Lung (tissue), 12 donors: ENCODE results near the gene MAP3K10. TPM values are rescaled to one million over a fixed set of nuclear protein-coding genes. Genes with fewer than 3 reads are reported as not detected.

ENCODE experiments used
- ATAC-seq: fragments of 200-7000 bp; cut with Tn5 transposase; one replicate; pipeline ENCODE4 v1.9.1; 2020; ENCODE audit warnings: moderate number of reproducible peaks; ENCODE audit not compliant: insufficient read depth, low FRiP score
- DNase-seq, 3 donors: peaks; one replicate each; pipeline ENCODE4 v3.0.0-alpha.2; 2013 to 2017
- H3K27ac ChIP-seq, 2 donors: one replicate each; pipeline ENCODE4 v1.5.1; 2013; ENCODE audit warnings: mild to moderate bottlenecking in 2 of 2, moderate library complexity in 2 of 2, control low read depth in 1 of 2, inconsistent platforms in 1 of 2, low read depth in 1 of 2, low read length in 1 of 2
- H3K27me3 ChIP-seq, 3 donors: one replicate each; pipeline ENCODE4 v1.5.1; 2013; ENCODE audit warnings: low read length in 2 of 3; ENCODE audit not compliant: control insufficient read depth in 3 of 3, insufficient read depth in 3 of 3
- H3K36me3 ChIP-seq, 4 donors: one replicate each; pipeline ENCODE4 v1.5.1; 2013; ENCODE audit warnings: low read length in 4 of 4, mild to moderate bottlenecking in 1 of 4, moderate library complexity in 1 of 4; ENCODE audit not compliant: control insufficient read depth in 4 of 4, insufficient read depth in 4 of 4
- H3K4me1 ChIP-seq, 5 donors: one replicate each; pipeline ENCODE4 v1.5.1; 2013; ENCODE audit warnings: low read length in 5 of 5, mild to moderate bottlenecking in 2 of 5, moderate library complexity in 1 of 5; ENCODE audit not compliant: control insufficient read depth in 5 of 5, insufficient read depth in 5 of 5
- H3K4me3 ChIP-seq: one replicate; pipeline ENCODE4 v1.5.1; 2013; ENCODE audit warnings: mild to moderate bottlenecking, control low read depth, moderate library complexity
- H3K9ac ChIP-seq, 2 donors: one replicate each; pipeline ENCODE4 v1.5.1; 2013; ENCODE audit warnings: low read length in 2 of 2, control low read depth in 1 of 2; ENCODE audit not compliant: insufficient read depth in 1 of 2
- H3K9me3 ChIP-seq, 4 donors: one replicate each; pipeline ENCODE4 v1.5.1; 2013; ENCODE audit warnings: low read length in 3 of 4, mild to moderate bottlenecking in 1 of 4, moderate library complexity in 1 of 4; ENCODE audit not compliant: control insufficient read depth in 4 of 4, insufficient read depth in 3 of 4
- CTCF ChIP-seq: IDR thresholded peaks from 2 replicates; pipeline ENCODE4 v1.5.1; 2012; ENCODE audit warnings: mild to moderate bottlenecking; ENCODE audit errors: control extremely low read depth, extremely low read depth
- WGBS, 2 donors: extraction: QIAGEN DNeasy Blood & Tissue Kit; methylation state at CpG; one replicate each; pipeline ENCODE4 v1.1.7; 2013; 5-methylcytosine and 5-hydroxymethylcytosine counted together
- polyA plus RNA-seq, 2 donors: library from polyadenylated mRNA; stranded (reverse); fragments of 200-250 nt; gene quantifications; one replicate each; pipeline ENCODE4 v1.2.1, GENCODE V29; 2013
- total RNA-seq, 2 donors: library from RNA; depleted of rRNA in 1 of 2; stranded (reverse); fragments of >200 nt in 1 of 2; gene quantifications; one replicate each; pipeline ENCODE4 v1.2.1, GENCODE V29; 2014 to 2021
- donor health status: control.
- donor health status: control.
- donor health status: Bipolar disorder and iron deficiency.
- donor health status: healthy.
- donor health status: DM: yes; HTN: yes; CAD: no.

The MAP3K10 gene
- total and polyA plus RNA-seq, 4 donors: 4.4 to 18.0 (median 11.3) TPM

- Histone ChIP-seq H3K27ac (no peak overlapping the region), H3K4me3 (no peak overlapping the region), H3K4me1 (no peaks in the 10 kb centered on the region), H3K9me3 (peaks cover 0 to 2% (median 0%) of the 10 kb centered on the region in 4 donors), H3K36me3 (no peaks in the 10 kb centered on the region), H3K9ac (no peak overlapping the region), H3K27me3 (no peaks in the 10 kb centered on the region)
- TF ChIP-seq CTCF: no peak
- 81 to 85% methylated on average over 11 of the region's 11 CpGs for WGBS, 2 donors
- no peak for DNase-seq
- no peak for ATAC-seq
Measured at GRCh38 chr19:40154121-40154680, 37.0 kb upstream of the MAP3K10 start.

GRCh38 chr19:40155749-40156265 is 35.4 kb upstream of the MAP3K10 start:
- no peak for DNase-seq
- Histone ChIP-seq H3K27me3 (no peaks in the 10 kb centered on the region), H3K9ac (no peak overlapping the region), H3K4me1 (no peaks in the 10 kb centered on the region), H3K36me3 (no peaks in the 10 kb centered on the region), H3K27ac (no peak overlapping the region), H3K4me3 (no peak overlapping the region), H3K9me3 (peaks cover 0 to 2% (median 0%) of the 10 kb centered on the region in 4 donors)
- 37 to 46% methylated on average over 8 of the region's 8 CpGs for WGBS, 2 donors
- ATAC-seq: no peak
- no peak for TF ChIP-seq CTCF

GRCh38 chr19:40157059-40157458 is 34.2 kb upstream of the MAP3K10 start:
- TF ChIP-seq CTCF: no peak
- Histone ChIP-seq H3K9ac (no peak overlapping the region), H3K9me3 (peaks cover 0 to 2% (median 0%) of the 10 kb centered on the region in 4 donors), H3K4me3 (no peak overlapping the region), H3K4me1 (no peaks in the 10 kb centered on the region), H3K36me3 (no peaks in the 10 kb centered on the region), H3K27ac (no peak overlapping the region), H3K27me3 (no peaks in the 10 kb centered on the region)
- DNase-seq: no peak
- no peak for ATAC-seq
- 75 to 82% methylated on average over 6 of the region's 6 CpGs for WGBS, 2 donors

- no peaks in the 10 kb centered on the region for H3K27me3 ChIP-seq
- ATAC-seq: no peak
- no peak for DNase-seq
- H3K36me3 ChIP-seq: no peaks in the 10 kb centered on the region
- no peak overlapping the region for H3K4me3 ChIP-seq
- TF ChIP-seq CTCF: no peak
- H3K9me3 ChIP-seq: peaks cover 0 to 2% (median 0%) of the 10 kb centered on the region in 4 donors
- H3K9ac ChIP-seq: no peak overlapping the region
- H3K27ac ChIP-seq: no peak overlapping the region
- no peaks in the 10 kb centered on the region for H3K4me1 ChIP-seq
- WGBS, 2 donors: 89 to 94% methylated on average over 5 of the region's 5 CpGs
Measured at GRCh38 chr19:40159744-40160143, 31.5 kb upstream of the MAP3K10 start.
